ENCODE results near the gene RIT1. TPM values are rescaled to one million over a fixed set of nuclear protein-coding genes. Genes with fewer than 3 reads are reported as not detected.
A peak's percentile ranks its signal among the peaks of the same experiment; 100 is the strongest.
"Not testable (repeated sequence)": the region's sequence is repeated elsewhere in the genome, so short reads cannot be mapped to it uniquely, and the experiment has no call there.

Gene RIT1
- total RNA-seq, 2 experiments from 2014 or later = 19.4 to 20.0 TPM

GRCh38 chr1:155940993-155941844 is 30.1 kb upstream of the RIT1 start, which contains the start of gene RXFP4:
Gene RXFP4, plus strand, starts transcription at chr1:155941638. Its CDS starts 72 bp downstream, at chr1:155941710.
- Mint-ChIP-seq H3K9me3 (no peaks in the 10 kb centered on the region), H3K27me3 (no peaks in the 10 kb centered on the region), H3K27ac (peak within 1 kb of the TSS; percentile 85), H3K4me3 (peak within 1 kb of the TSS; percentile 40), H3K4me1 (peaks cover 63% of the 10 kb centered on the region), H3K36me3 (peaks cover 12% of the 10 kb centered on the region)
- no peak for DNase-seq

GRCh38 chr1:155940482-155940992 is 29.4 kb upstream of the RIT1 start:
- H3K9me3 Mint-ChIP-seq = no peaks in the 10 kb centered on the region
- no peak for DNase-seq
- peaks cover 59% of the 10 kb centered on the region for H3K4me1 Mint-ChIP-seq
- H3K36me3 Mint-ChIP-seq = peaks cover 8% of the 10 kb centered on the region
- peak overlapping the region; percentile 20 for H3K4me3 Mint-ChIP-seq
- H3K27ac Mint-ChIP-seq = peak overlapping the region; percentile 85
- no peaks in the 10 kb centered on the region for H3K27me3 Mint-ChIP-seq

GRCh38 chr1:155938220-155938627 is 27.1 kb upstream of the RIT1 start:
- peaks cover 40% of the 10 kb centered on the region for H3K4me1 Mint-ChIP-seq
- H3K27me3 Mint-ChIP-seq = no peaks in the 10 kb centered on the region
- peak overlapping the region; percentile 74 for H3K27ac Mint-ChIP-seq
- no peaks in the 10 kb centered on the region for H3K36me3 Mint-ChIP-seq
- H3K9me3 Mint-ChIP-seq = no peaks in the 10 kb centered on the region
- peak overlapping the region; percentile 0 for H3K4me3 Mint-ChIP-seq
- no peak for DNase-seq

- Mint-ChIP-seq H3K36me3 (peaks cover 19% of the 10 kb centered on the region), H3K9me3 (no peaks in the 10 kb centered on the region), H3K4me3 (no peak overlapping the region), H3K27ac (no peak overlapping the region), H3K4me1 (peaks cover 42% of the 10 kb centered on the region), H3K27me3 (no peaks in the 10 kb centered on the region)
- no peak for DNase-seq
These were observed 23.9 kb upstream of the RIT1 start for GRCh38 chr1:155934936-155935590.

GRCh38 chr1:155934097-155934935 is 23.2 kb upstream of the RIT1 start, which contains the start of gene KHDC4:
Gene KHDC4, minus strand, starts transcription at chr1:155934413. Its CDS starts 40 bp downstream, at chr1:155934373.
- no peak within 1 kb of the TSS for H3K4me3 Mint-ChIP-seq

GRCh38 chr1:155933591-155934096 is 22.5 kb upstream of the RIT1 start:
- no peaks in the 10 kb centered on the region for H3K9me3 Mint-ChIP-seq
- peaks cover 42% of the 10 kb centered on the region for H3K4me1 Mint-ChIP-seq
- H3K36me3 Mint-ChIP-seq = peaks cover 26% of the 10 kb centered on the region
- H3K27me3 Mint-ChIP-seq = no peaks in the 10 kb centered on the region
- no peak for DNase-seq
- H3K4me3 Mint-ChIP-seq = no peak overlapping the region
- no peak overlapping the region for H3K27ac Mint-ChIP-seq

More at GRCh38 chr1:155934097-155934935, 23.2 kb upstream of the RIT1 start, which contains the start of gene KHDC4:
- Mint-ChIP-seq H3K27me3 (no peaks in the 10 kb centered on the region), H3K4me1 (peaks cover 41% of the 10 kb centered on the region), H3K27ac (no peak within 1 kb of the TSS), H3K9me3 (no peaks in the 10 kb centered on the region), H3K36me3 (peaks cover 22% of the 10 kb centered on the region)
- peak; percentile 94 for DNase-seq

- peak overlapping the region; percentile 76 for H3K27ac Mint-ChIP-seq
- H3K4me1 Mint-ChIP-seq = peaks cover 36% of the 10 kb centered on the region
- no peaks in the 10 kb centered on the region for H3K27me3 Mint-ChIP-seq
- H3K9me3 Mint-ChIP-seq = no peaks in the 10 kb centered on the region
- H3K36me3 Mint-ChIP-seq = peaks cover 28% of the 10 kb centered on the region
- H3K4me3 Mint-ChIP-seq = peak overlapping the region; percentile 74
- DNase-seq = no peak
These were observed 21.3 kb upstream of the RIT1 start for GRCh38 chr1:155932487-155932886.

GRCh38 chr1:155932081-155932480 is 20.9 kb upstream of the RIT1 start:
- no peaks in the 10 kb centered on the region for H3K9me3 Mint-ChIP-seq
- no peaks in the 10 kb centered on the region for H3K27me3 Mint-ChIP-seq
- peaks cover 30% of the 10 kb centered on the region for H3K36me3 Mint-ChIP-seq
- H3K4me1 Mint-ChIP-seq = peaks cover 37% of the 10 kb centered on the region
- peak overlapping the region; percentile 64 for H3K4me3 Mint-ChIP-seq
- no peak overlapping the region for H3K27ac Mint-ChIP-seq
- no peak for DNase-seq

- Mint-ChIP-seq H3K4me1 (peaks cover 39% of the 10 kb centered on the region), H3K27ac (peak overlapping the region; percentile 56), H3K4me3 (peak overlapping the region; percentile 73)
These were observed 20.3 kb upstream of the RIT1 start for GRCh38 chr1:155931332-155932038.

GRCh38 chr1:155930725-155931124 is 19.6 kb upstream of the RIT1 start:
- H3K4me1 Mint-ChIP-seq = peaks cover 39% of the 10 kb centered on the region
- H3K4me3 Mint-ChIP-seq = peak overlapping the region; percentile 73
- not testable (repeated sequence) for H3K27ac Mint-ChIP-seq, DNase-seq, H3K27me3 Mint-ChIP-seq, H3K9me3 Mint-ChIP-seq
- peaks cover 35% of the 10 kb centered on the region for H3K36me3 Mint-ChIP-seq

More at GRCh38 chr1:155931332-155932038, 20.3 kb upstream of the RIT1 start:
- Mint-ChIP-seq H3K9me3 (no peaks in the 10 kb centered on the region), H3K36me3 (peaks cover 33% of the 10 kb centered on the region), H3K27me3 (no peaks in the 10 kb centered on the region)
- DNase-seq = no peak

- H3K9me3 Mint-ChIP-seq = no peaks in the 10 kb centered on the region
- H3K36me3 Mint-ChIP-seq = peaks cover 39% of the 10 kb centered on the region
- no peak overlapping the region for H3K4me3 Mint-ChIP-seq
- H3K4me1 Mint-ChIP-seq = peaks cover 39% of the 10 kb centered on the region
- H3K27ac Mint-ChIP-seq = peak overlapping the region; percentile 22
- no peaks in the 10 kb centered on the region for H3K27me3 Mint-ChIP-seq
- no peak for DNase-seq
These were observed 17.9 kb upstream of the RIT1 start for GRCh38 chr1:155929057-155929456.

GRCh38 chr1:155925506-155925905 is 14.4 kb upstream of the RIT1 start:
- no peak overlapping the region for H3K27ac Mint-ChIP-seq

GRCh38 chr1:155920717-155921116 is 9.6 kb upstream of the RIT1 start:
- Mint-ChIP-seq H3K4me1 (peaks cover 4% of the 10 kb centered on the region), H3K27me3 (no peaks in the 10 kb centered on the region), H3K4me3 (no peak overlapping the region), H3K27ac (no peak overlapping the region), H3K36me3 (peaks cover 45% of the 10 kb centered on the region), H3K9me3 (no peaks in the 10 kb centered on the region)
- no peak for DNase-seq

More at GRCh38 chr1:155925506-155925905, 14.4 kb upstream of the RIT1 start:
- Mint-ChIP-seq H3K36me3 (peaks cover 40% of the 10 kb centered on the region), H3K27me3 (no peaks in the 10 kb centered on the region), H3K4me1 (peaks cover 20% of the 10 kb centered on the region), H3K9me3 (no peaks in the 10 kb centered on the region), H3K4me3 (no peak overlapping the region)
- DNase-seq = no peak

GRCh38 chr1:155919801-155920200 is 8.7 kb upstream of the RIT1 start:
- peaks cover 4% of the 10 kb centered on the region for H3K4me1 Mint-ChIP-seq
- H3K27ac Mint-ChIP-seq = no peak overlapping the region
- DNase-seq = no peak
- peaks cover 44% of the 10 kb centered on the region for H3K36me3 Mint-ChIP-seq
- H3K27me3 Mint-ChIP-seq = no peaks in the 10 kb centered on the region
- H3K4me3 Mint-ChIP-seq = no peak overlapping the region
- no peaks in the 10 kb centered on the region for H3K9me3 Mint-ChIP-seq

Data from activated naive CD8-positive, alpha-beta T cell treated with anti-CD3 and anti-CD28 coated beads for 36 hours (primary cell).